ENCODE data around the gene LCT.
"Not testable (repeated sequence)": the region's sequence is repeated elsewhere in the genome, so short reads cannot be mapped to it uniquely, and the experiment has no call there.

Gene LCT

DNA sequence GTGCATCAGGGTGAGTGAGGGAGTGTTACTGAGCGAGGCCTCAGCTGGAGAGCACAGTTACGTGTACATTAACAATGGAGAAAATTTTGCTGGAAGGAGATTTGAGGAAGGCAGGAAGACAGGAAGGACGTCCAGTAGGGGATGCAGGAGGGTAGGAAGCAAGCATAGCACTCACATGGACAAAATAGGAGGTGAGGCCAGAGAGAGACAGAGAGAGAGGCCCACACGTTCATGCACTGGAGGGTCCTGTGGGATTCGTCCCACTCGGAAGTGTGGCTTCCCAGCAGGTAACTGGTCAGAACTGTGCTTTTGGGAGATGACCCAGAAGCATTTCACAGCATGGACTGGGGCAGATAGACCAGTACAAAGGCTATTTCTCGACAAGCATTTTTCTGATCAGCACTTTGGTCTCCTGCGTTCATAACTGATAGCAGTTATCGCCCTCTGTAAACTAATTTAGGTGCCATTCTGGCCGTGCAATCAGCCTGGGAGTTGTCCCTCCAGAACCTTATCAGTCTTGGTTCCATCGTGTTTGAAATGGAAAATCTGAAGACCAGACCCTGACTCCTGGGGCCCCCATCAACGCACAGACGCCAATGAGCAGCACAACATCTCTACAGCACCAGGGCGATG lies 5.7 kb downstream of the LCT start:
- DNase-seq, result no peak

DNA sequence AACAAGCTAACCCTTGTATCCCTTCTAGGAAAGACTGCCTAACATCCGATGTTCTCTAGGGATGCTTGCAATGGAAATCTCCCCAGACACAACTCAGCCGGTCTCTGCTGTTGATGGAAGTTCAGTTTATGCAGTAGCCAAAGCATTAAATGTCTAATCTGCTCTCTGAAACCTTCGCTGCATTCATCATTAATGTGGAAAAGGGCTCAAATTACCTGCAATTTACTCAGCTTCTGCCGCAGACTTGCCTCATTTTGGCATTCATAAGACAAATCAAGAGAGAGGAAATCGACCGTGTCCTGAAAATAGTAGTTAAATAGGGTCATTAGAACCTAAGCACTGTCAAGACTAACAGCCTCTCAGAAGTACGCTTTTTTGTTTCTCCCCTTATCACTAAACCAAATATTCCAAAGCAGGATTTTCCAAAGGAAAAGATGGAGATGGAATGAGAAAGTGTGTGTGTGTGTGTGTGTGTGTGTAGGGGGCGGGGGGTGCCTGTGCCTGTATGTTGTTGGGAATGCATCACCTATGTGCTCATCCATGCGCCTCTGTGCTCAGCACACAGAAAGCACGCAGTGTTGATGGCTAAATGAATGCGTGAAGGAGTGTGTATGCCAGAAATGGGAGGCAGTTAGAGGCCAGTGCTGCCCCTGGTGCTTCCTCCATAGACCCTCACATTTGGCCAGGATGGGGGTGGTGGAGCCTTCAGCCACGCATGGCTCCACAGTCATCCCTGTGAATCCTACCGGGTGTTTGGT lies 7.4 kb downstream of the LCT start:
- DNase-seq, result no peak

DNA sequence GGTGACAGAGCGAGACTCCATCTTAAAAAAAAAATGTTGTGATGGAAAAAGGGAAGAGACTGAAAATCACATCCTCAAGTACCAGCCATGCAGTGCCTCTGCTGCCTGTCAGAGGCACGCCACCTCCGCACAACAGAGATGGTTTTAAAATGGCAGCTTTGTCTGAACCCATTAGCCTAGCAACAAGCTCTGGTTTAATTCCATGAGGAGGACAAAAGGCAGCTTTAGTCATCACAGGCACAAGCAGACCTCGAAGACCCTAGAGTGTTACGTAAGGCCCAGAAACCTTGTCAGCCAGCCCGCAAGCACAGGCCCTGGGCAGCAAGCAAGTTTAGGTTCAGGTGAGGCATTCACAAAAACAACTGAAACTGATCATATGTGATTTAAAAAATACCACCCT lies 10.4 kb downstream of the LCT start:
- DNase-seq, result no peak

DNA sequence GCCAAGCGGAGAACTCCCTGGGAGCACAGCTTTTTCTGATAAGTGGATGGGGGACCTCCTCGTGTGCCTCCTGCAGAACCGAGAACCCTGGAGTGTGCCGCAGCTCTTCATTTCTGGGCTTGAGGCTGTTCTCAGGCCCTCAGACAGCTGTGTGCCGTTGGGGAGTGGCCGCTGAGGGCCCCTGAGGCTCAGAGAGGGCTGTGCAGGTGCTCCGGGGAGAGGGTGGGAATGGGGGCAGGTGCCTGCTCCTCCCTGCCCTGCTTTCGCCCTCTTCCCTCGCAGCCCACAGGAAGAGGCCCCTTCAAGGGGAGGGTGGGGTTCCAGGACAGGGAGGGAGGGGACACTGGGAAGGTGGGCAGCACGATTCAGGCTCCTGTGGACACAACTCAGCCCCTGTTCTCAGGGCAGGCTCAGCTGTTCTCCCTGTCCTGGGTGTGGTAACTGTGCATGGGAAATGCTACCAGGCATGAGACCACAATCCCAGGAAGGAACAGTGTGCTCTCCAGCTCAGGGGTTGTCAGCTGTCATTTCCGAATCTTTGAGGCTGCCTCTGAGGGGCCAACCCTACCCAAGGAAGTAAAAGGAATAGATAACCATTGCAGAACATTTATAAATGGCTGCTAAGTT lies 11.3 kb downstream of the LCT start:
- DNase-seq, result no peak

DNA sequence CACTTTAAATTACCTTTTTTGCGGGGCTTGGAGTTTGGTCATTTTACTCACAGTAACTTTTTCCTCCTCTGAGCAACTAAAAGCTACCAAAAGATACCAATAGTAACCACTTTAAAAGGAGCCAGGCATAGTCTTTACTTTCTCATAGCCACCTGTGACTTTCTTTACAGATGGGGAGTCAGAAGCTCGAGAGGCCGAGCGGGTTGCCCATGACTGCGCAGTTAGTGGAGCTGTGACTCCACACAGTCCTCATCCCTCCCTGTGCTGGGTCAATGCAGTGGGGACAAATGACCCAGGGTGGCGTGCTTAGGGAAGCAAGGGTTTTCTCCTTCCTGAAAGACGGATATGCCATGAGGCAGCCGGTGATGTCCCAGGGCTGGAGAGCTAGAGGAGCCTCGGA lies 11.9 kb downstream of the LCT start:
- DNase-seq, result no peak

DNA sequence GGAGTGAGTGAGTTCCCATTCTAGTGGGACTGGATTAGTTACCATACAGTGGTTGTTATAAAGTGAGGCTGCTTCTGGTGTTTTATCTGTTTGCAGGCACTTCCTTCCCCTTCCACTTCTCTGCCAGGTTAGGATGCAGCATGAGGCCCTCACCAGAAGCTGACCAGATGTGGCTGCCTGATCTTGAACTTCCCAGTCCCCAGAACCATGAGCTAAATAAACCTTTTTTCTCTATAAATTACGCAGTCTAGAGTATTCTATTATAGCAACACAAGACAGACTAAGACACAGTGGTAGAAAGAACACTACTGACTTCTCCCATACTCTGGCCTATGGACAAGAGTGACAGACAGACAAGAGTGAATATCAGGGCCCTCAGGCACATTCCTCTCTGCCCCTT lies 14.1 kb downstream of the LCT start:
- no peak for DNase-seq

DNA sequence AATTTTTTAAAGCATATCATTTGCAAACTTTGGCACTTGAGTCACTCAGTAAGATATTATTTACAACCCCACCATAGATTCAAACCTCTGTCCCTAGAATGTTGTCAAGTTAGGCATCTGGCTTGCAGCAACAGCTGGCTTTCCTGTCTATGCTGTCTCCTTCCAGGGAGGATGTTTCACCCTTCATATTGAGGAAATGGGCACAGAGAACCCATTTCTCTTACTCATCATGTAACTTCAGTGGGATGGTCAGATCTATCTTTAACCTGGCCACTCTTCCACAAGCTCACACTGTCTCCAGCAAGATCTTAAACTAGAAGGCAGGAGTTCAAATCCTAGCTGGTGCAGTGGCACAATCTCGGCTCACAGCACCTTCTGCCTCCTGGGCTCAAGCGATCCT lies 15.8 kb downstream of the LCT start:
- no peak for DNase-seq

DNA sequence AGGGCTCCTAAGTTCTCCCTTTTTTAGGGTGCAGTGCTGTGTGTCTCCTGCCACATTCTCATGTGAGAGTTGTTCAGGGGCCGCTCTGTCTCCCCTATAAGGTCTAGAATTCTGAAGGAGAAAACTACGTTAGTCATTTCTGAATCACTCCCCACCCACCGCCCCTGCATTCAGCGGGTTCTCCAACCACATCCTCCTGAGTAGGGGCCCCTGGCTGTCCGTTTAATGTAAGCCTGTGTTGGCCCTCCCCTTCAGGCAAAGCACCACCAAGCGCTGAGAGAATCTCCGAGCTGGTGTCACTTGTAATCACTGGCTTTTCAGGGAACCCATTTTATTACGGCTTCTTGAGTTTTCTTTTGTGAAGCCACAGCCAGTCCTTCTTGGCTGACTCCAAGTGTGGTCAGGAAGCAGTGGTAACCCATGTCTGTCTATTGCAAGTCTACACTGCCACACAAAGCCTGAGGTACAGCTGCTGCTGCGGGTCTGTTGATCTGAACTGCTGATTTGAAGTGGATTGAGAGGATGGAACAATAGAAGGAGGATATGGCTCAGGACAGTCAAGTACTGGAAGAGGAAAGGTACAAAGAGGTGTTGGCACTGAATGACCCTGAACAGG lies 16.9 kb downstream of the LCT start:
- peak; percentile 88 for DNase-seq

DNA sequence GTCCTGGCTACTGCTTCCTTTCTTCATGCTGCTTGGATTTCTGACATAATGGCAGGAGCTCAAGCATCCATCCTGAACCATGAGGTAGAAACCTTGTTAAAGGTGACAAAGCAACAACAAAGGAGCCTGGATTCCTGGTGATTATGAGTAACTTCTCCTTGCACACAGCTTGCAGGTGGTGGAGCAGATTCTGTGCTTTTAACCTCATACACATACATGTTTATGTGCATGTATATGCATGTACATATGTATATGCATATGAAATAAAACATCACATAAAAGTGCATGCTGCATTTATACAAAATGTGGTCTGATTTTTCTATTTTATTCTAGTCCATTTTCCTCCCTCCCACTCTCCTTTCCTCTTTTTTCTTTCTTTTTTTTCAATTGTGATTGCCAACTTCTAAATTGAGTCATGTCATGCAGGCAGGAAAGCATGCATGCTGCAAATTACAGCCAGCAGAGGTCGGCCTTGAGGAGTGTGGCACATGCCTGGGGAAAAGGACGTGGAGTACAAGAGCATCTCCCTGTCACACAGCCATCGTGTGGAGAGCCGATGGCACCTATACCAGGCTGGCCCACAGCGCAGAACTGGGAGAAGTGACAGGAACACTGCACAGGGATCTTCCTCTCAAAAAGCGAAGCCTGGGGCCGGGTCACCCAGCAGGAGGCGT lies 17.9 kb downstream of the LCT start:
- peak; percentile 51 for DNase-seq

DNA sequence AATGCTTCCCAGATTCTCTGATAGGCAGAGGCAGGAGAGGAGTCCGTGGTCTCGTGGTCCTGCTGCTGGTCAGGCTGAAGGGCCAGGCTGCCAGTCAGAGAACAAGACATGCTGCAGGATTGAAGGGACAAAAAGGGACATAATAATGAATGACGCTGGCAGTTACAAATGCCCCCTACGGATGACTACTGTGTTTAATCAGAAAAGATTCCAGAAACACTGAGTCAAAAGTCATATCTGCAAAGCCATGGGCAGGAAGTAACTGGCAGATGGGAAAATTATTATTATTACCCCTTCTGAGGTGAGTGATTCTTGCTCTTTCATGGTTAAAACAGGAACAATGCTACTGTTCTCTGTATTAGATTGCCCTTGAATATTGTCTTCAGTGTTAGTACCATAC lies 19.0 kb downstream of the LCT start:
- DNase-seq, result no peak

DNA sequence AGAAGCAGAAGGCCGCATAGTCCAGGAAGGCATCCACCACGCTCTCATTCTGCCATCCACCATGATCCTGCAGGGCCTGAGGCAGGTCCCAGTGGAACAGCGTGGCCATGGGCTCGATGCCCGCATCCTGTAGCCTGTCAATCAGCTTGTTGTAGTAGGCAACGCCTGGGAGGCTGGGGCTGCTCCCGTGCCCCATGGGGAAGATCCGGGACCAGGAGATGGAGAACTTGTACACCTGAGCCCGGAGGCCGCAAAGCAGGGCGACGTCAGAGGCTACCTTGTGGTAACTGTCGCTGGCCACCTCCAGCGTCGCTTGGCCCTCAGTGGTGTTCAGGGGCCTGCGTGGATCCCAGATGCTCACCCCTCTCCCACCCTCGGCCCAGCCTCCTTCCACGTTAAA lies 19.5 kb downstream of the LCT start:
- DNase-seq, result no peak

DNA sequence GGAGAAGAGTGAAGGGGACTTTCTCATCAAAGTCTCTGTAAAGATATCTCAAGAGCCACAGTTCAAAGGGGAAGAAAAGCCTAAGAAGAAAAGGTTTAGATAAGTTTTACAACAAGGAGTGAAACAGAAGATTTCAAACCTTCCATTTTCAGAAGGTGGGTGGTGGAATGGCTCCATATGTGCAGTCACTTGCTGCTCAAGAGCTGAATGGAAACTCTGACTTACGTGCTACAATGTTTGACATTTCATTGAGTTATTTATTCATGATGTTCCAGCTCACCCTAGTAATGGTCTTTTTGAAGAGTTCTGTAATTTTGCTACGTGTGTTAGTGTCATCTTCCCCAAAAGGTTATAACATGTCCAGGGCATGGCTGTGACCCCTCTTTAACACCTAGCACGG lies 21.7 kb downstream of the LCT start:
- peak; percentile 19 for DNase-seq

DNA sequence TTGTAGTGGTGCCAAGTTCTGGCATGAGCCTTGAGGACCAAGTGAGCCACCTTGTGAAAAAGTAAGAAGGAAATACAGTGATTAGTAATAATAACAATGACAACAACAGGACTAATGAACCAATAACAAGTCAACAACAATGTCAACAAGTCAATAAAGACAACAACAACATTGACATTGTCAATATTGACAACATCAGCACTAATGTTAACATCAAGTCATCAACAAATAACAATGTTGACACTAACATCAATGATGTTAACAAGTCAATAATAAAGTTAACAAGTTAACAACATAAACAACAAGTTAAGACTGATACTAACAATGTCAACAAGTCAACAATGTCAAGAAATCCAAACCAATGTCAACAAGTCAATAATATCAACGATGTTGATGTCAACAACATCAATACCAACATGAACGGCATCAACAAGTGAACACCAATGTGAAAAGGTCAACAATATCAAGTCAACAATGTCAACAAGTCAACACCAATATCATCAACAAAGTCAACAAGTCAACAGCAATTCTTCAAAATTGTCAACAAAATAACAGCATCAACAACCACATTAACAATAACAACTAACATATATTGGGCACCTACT lies 24.0 kb downstream of the LCT start:
- no peak for DNase-seq

DNA sequence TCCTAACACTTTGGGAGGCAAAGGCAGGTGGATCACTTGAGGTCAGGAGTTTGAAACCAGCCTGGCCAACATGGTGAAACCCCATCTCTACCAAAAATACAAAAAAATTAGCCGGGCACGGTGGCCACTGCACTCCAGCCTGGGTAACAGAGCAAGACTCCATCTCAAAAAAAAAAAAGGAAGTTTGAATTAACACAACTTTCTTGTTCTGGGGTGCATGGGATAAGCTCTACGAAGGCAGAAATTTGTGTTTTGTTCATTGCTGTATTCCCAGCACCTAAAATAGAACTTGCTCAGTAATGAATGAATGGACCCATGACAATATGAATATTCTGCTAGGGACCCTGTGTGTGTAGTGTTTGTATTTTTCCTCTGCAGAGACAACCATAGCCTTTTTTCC lies 29.1 kb downstream of the LCT start:
- not testable (repeated sequence) for DNase-seq

DNA sequence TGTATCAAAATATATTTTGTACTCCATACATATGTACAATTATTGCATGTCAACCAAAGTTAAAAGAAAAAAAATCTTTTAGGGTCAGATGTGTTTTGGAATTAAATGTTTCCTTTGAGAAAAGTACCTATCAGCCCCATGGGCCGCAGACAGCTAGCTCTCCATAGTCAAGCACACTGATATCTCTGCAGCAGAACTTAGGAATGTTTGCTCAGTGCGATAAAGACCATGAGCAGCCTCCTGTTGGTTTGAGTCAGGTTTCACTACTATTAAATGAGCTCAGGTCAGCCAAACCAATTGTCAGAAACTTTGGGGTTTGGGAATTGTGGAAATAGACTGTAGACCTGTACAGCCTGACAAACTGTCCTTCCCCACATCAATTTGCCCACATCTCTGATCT lies 33.7 kb downstream of the LCT start:
- DNase-seq, result no peak

DNA sequence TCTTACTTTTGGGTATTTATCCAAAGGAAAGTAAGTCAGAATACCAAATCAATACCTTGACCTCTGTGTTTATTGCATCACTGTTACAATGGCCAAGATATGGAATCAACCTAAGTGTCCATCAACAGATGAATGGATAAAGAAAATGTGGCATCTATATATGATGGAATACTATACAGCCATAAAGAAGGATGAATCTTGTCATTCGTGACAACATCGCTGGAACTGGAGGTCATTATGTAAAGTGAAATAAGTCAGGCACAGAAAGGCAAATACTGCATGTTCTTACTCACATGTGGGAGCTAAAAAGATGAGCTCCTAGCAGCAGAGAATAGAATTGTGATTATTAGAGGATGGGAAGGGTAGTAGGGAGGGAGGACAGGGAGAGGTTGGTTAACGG lies 34.6 kb downstream of the LCT start:
- no peak for DNase-seq

DNA sequence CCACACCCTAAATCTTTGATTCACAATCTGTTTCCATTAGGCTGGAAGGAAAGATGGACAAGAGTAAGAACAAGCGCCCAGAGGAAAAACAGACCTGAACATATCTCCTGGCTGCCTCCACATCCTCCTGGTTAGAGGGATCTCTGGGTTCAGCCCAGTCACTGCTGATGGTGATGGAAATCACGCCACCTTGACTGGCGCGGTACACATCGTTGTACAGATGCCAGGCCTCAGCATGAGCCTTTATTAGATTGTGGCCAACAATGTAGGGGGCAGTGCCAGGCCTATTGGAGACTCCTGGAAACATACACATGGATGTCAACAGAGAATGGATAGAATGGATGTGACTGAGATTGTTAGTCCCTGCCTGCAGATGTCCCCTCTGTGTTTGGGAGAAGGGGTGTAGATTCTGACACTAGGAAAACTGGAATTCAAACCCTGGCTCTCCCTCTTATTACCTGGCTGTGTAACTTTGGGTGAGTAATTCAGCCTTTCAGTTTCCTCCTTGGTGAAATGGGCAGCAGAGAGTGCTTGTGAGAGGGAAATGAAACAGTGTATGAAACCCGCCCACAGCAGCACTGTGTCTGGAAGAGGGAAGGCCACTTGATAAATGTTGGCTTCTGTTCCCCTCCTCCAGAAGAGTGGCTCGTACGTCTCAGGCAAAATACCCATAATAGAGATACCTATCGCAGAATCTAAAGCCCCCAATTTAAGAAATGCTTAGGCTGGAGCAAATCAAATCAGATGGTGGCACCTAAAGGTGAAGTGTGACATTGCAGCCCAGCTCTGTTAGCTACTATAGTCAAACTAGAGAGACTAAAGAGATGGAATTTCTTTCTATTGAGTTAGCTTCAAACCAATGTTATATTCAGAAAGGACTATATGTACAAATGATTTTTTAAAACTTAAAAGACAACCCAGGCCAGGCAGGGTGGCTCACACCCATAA lies 36.2 kb downstream of the LCT start:
- no peak for DNase-seq

DNA sequence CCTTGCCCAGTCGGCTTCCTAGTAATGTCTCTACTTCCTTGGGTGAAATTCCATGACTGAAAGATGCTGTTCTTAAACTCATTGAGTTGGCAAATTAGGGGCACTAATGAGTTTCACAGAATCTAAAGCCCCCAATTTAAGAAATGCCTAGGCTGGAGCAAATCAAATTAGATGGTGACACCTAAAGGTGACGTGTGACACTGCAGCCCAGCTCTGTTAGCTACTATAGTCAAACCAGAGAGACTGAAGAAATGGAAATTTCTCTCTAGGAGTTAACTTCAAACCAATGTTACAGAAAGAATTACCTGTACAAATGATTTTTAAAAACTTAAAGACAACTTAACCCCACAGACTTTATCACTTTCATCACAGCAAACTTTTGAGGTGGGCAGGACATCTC lies 37.2 kb downstream of the LCT start:
- no peak for DNase-seq

DNA sequence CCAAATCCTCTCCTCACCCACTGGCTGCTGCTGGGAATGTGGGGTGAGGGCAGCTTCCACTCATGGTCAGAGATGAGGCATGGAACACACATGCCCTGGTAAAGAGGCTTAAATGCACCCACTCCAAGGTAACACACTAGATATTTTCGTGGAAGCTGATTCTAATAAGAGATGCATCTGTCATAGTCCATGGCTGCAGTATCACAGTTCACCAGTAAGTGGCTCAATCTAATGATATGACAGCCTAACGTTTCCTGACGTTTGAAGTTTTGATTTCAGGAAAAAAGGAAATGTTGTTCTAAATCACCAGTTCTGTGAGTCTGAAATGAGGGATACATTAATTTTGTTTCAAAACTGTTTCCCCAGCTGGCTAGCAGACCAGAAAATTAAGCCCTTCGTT lies 38.2 kb downstream of the LCT start:
- DNase-seq, result no peak

DNA sequence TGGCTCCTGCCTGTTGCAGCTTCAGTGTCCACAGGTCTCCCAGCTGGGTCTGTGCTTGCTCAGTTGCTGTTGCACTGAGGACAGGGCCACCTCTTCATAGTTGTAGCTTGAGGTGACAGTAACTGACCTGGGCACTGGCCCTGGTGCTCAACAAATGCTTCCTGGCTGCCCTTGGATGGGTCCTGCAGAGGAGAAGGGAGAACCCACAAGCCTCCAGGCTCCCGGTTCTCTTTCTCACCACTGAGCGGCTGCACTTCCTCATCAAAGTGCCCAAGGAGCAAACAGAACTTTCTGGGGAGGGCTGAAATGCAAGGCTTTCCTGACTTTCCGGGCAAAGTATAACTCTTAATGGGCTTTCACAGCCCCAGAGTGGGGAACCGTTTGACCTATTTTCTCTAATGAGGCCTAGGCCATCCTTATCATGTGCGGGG lies 38.7 kb downstream of the LCT start:
- DNase-seq, result no peak

DNA sequence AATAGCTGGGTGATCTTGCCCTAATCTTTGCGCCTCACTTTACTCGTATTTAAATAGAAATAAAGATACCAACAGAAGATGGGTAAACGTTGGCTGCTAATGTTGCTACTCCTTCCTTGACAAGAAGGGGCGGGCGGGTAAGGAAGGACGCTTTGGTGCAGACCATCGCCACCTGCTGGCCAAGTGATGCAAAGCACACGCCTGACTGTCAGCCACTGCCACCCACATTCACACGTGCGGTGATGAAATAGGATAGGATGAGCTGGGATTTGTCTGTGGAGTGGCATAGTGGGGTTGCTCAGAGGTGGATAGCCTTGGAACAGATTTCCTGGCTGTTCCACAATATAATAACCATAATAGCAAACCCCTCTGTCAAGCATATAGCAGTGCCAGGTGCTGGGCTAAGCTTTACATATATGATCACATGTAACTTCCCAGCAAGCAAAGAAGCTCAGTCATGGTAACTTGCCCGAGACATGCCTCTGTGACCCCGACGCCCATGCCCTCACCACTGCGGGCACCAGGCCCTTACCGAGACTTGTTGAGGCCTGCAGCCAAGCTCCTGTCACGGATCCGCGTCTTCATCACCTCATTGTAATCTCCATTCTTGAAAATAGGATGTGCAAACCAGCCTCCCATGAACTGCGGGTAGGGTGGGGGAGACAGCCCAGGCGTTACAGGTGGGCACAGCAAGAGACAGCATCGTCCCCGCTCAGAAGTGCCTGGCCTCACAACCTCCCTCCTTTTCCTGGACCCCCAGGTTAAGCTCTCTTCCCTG lies 39.3 kb downstream of the LCT start:
- peak; percentile 84 for DNase-seq
